SK-N-SH treated with all-trans-retinoic acid at 6 μM for 48 hours (cell line): ENCODE results near the gene GPR68.

Experiments
- ATAC-seq: fragments of 200-7000 bp; cut with Tn5 transposase; 3 replicates; pipeline ENCODE4 v1.9.1; 2020; ENCODE audit warnings: mild to moderate bottlenecking, moderate library complexity
- ARNTL ChIP-seq: fragments of 450-650 bp; formaldehyde crosslinking; IDR thresholded peaks from 2 replicates; pipeline ENCODE4 v1.5.0; 2020; ENCODE audit warnings: low read depth, mild to moderate bottlenecking, moderate library complexity, borderline replicate concordance
- BACH2 ChIP-seq: fragments of 250-450 bp; sonication (Bioruptor Pico); IDR thresholded peaks from 2 replicates; pipeline ENCODE4 v1.9.0; 2021; ENCODE audit warnings: mild to moderate bottlenecking, borderline replicate concordance
- CSDC2 ChIP-seq: fragments of 250-450 bp; sonication (Bioruptor Pico); IDR thresholded peaks from 2 replicates; pipeline ENCODE4 v1.5.0; 2020; ENCODE audit warnings: mild to moderate bottlenecking, moderate library complexity
- CSRNP3 ChIP-seq: fragments of 250-450 bp; sonication (Bioruptor Pico); IDR thresholded peaks from 2 replicates; pipeline ENCODE4 v1.5.1; 2021; ENCODE audit warnings: mild to moderate bottlenecking, moderate library complexity
- ESRRG ChIP-seq: fragments of 250-450 bp; sonication (Bioruptor Pico); IDR thresholded peaks from 2 replicates; pipeline ENCODE4 v1.6.1; 2021; ENCODE audit warnings: mild to moderate bottlenecking
- GLIS3 ChIP-seq: fragments of 250-450 bp; sonication (Bioruptor Pico); IDR thresholded peaks from 2 replicates; pipeline ENCODE4 v1.5.0; 2020; ENCODE audit warnings: mild to moderate bottlenecking, moderate library complexity
- ISL1 ChIP-seq: fragments of 250-450 bp; sonication (Bioruptor Pico); IDR thresholded peaks from 2 replicates; pipeline ENCODE4 v2.1.2; 2022; ENCODE audit warnings: mild to moderate bottlenecking, moderate library complexity
- OSR1 ChIP-seq: fragments of 250-450 bp; sonication (Bioruptor Pico); IDR thresholded peaks from 2 replicates; pipeline ENCODE4 v1.8.0; 2022; ENCODE audit warnings: moderate library complexity, mild to moderate bottlenecking, inconsistent platforms
- POU6F1 ChIP-seq: fragments of 250-450 bp; sonication (Bioruptor Pico); IDR thresholded peaks from 2 replicates; pipeline ENCODE4 v1.8.0; 2021; ENCODE audit warnings: low read depth, mild to moderate bottlenecking, moderate library complexity, borderline replicate concordance
- PPARA ChIP-seq: fragments of 250-450 bp; sonication (Bioruptor Pico); IDR thresholded peaks from 2 replicates; pipeline ENCODE4 v1.5.0; 2020; ENCODE audit warnings: mild to moderate bottlenecking, borderline replicate concordance
- RARB ChIP-seq: fragments of 250-450 bp; sonication (Bioruptor Pico); IDR thresholded peaks from 2 replicates; pipeline ENCODE4 v1.8.0; 2021; ENCODE audit warnings: mild to moderate bottlenecking, moderate library complexity
- SNAI2 ChIP-seq: fragments of 250-450 bp; sonication (Bioruptor Pico); IDR thresholded peaks from 2 replicates; pipeline ENCODE4 v1.5.0; 2020; ENCODE audit warnings: mild to moderate bottlenecking, moderate library complexity
- TCF4 ChIP-seq: fragments of 250-450 bp; sonication (Bioruptor Pico); IDR thresholded peaks from 2 replicates; pipeline ENCODE4 v1.8.0; 2021; ENCODE audit warnings: mild to moderate bottlenecking, moderate library complexity, borderline replicate concordance
- TOX ChIP-seq: fragments of 250-450 bp; sonication (Bioruptor Pico); IDR thresholded peaks from 2 replicates; pipeline ENCODE4 v1.8.0; 2021; ENCODE audit warnings: mild to moderate bottlenecking, moderate library complexity, borderline replicate concordance
- TSHZ2 ChIP-seq: fragments of 250-450 bp; sonication (Bioruptor Pico); IDR thresholded peaks from 2 replicates; pipeline ENCODE4 v1.5.0; 2020; ENCODE audit warnings: mild to moderate bottlenecking, moderate library complexity
- ZC3H10 ChIP-seq: fragments of 250-450 bp; sonication (Bioruptor Pico); IDR thresholded peaks from 2 replicates; pipeline ENCODE4 v1.5.1; 2021; ENCODE audit warnings: mild to moderate bottlenecking, moderate library complexity
- ZFP30 ChIP-seq: fragments of 450-650 bp; formaldehyde crosslinking; IDR thresholded peaks from 2 replicates; pipeline ENCODE4 v1.5.0; 2022; ENCODE audit warnings: mild to moderate bottlenecking, moderate library complexity
- ZNF70 ChIP-seq: fragments of 450-650 bp; formaldehyde crosslinking; IDR thresholded peaks from 2 replicates; pipeline ENCODE4 v1.5.0; 2020; ENCODE audit warnings: mild to moderate bottlenecking, moderate library complexity
- TF ChIP-seq, protein P1 (sequence below): fragments of 250-450 bp; sonication (Bioruptor Pico); IDR thresholded peaks from 2 replicates; pipeline ENCODE4 v1.8.0; 2020; ENCODE audit warnings: mild to moderate bottlenecking, moderate library complexity, borderline replicate concordance
- TF ChIP-seq, protein P2 (sequence below): fragments of 250-450 bp; sonication (Bioruptor Pico); IDR thresholded peaks from 2 replicates; pipeline ENCODE4 v1.5.1; 2020; ENCODE audit warnings: low read depth, mild to moderate bottlenecking, moderate library complexity

Gene GPR68

GRCh38 chr14:91235841-91236240 lies 8.7 kb downstream of the GPR68 start:
- ATAC-seq, result no peak
- TF ChIP-seq BACH2 (no peak), OSR1 (CRISPR knock-in tag) (no peak)
- TF ChIP-seq, protein P1, sequence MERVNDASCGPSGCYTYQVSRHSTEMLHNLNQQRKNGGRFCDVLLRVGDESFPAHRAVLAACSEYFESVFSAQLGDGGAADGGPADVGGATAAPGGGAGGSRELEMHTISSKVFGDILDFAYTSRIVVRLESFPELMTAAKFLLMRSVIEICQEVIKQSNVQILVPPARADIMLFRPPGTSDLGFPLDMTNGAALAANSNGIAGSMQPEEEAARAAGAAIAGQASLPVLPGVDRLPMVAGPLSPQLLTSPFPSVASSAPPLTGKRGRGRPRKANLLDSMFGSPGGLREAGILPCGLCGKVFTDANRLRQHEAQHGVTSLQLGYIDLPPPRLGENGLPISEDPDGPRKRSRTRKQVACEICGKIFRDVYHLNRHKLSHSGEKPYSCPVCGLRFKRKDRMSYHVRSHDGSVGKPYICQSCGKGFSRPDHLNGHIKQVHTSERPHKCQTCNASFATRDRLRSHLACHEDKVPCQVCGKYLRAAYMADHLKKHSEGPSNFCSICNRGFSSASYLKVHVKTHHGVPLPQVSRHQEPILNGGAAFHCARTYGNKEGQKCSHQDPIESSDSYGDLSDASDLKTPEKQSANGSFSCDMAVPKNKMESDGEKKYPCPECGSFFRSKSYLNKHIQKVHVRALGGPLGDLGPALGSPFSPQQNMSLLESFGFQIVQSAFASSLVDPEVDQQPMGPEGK (CRISPR knock-in tag), result no peak

GRCh38 chr14:91234791-91235114 lies 9.8 kb downstream of the GPR68 start:
- no peak for ATAC-seq
- TF ChIP-seq PPARA, result no peak
- no peak for TF ChIP-seq CSDC2 (CRISPR knock-in tag)
- no peak for TF ChIP-seq SNAI2 (CRISPR knock-in tag)
- no peak for TF ChIP-seq ISL1
- TF ChIP-seq ZNF70 (CRISPR knock-in tag), result no peak
- TF ChIP-seq TCF4 (CRISPR knock-in tag), result no peak
- no peak for TF ChIP-seq ZC3H10 (CRISPR knock-in tag)
- TF ChIP-seq, protein P2, sequence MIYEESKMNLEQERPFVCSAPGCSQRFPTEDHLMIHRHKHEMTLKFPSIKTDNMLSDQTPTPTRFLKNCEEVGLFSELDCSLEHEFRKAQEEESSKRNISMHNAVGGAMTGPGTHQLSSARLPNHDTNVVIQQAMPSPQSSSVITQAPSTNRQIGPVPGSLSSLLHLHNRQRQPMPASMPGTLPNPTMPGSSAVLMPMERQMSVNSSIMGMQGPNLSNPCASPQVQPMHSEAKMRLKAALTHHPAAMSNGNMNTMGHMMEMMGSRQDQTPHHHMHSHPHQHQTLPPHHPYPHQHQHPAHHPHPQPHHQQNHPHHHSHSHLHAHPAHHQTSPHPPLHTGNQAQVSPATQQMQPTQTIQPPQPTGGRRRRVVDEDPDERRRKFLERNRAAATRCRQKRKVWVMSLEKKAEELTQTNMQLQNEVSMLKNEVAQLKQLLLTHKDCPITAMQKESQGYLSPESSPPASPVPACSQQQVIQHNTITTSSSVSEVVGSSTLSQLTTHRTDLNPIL (CRISPR knock-in tag), result no peak
- no peak for TF ChIP-seq ESRRG
- TF ChIP-seq BACH2, result no peak
- TF ChIP-seq GLIS3 (CRISPR knock-in tag), result no peak
- no peak for TF ChIP-seq ARNTL (CRISPR knock-in tag)
- TF ChIP-seq TSHZ2 (CRISPR knock-in tag), result no peak
- TF ChIP-seq RARB, result no peak
- TF ChIP-seq CSRNP3, result no peak
- no peak for TF ChIP-seq OSR1 (CRISPR knock-in tag)
- TF ChIP-seq TOX, result no peak

DNA sequence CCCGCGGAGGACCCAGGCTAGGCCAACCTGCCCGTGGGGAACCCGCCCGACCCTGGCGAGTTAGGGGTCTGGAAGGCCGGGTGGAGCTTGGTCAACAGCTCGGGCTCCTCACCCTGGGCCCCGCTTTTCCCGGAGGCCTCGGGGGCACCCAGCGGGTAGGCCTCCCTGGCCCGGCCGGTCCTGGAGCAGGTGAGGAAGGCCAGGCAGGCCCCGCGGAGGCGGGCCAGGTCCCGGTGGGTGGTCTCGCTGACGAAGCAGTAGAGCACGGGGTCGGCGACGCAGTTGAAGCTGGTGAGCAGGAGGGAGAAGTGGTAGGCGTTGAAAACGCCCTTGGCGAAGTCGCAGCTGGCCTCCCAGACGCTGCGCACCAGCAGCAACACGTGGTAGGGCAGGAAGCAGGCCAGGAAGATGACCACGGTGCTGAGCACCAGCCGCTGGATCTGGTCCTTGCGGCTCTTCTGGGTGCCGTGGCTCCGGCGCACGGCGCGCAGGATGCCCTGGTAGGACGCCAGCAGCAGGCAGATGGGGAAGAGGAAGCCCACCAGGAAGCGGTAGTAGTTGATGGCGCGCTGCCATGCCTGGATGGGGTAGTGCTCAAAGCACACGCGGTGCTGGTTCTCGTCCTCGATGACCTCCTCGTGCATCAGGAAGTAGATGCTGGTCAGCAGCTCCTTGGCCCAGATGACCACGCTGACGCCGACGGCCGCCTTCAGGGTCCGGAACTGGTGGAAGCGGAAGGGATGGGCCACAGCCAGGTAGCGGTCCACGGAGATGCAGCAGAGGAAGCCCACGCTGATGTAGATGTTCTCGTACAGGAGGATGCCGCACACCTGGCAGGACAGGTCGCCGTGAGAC lies 10.3 kb downstream of the GPR68 start:
- TF ChIP-seq, protein P2 (CRISPR knock-in tag), result no peak
- TF ChIP-seq ARNTL (CRISPR knock-in tag) (no peak), RARB (no peak), ZC3H10 (CRISPR knock-in tag) (no peak), ISL1 (no peak), ZFP30 (CRISPR knock-in tag) (no peak), ESRRG (no peak), OSR1 (CRISPR knock-in tag) (no peak), POU6F1 (CRISPR knock-in tag) (no peak), PPARA (no peak), CSDC2 (CRISPR knock-in tag) (no peak), TCF4 (CRISPR knock-in tag) (no peak), BACH2 (no peak), SNAI2 (CRISPR knock-in tag) (no peak)
- TF ChIP-seq, protein P1 (CRISPR knock-in tag), result no peak
- TF ChIP-seq, all 23 proteins: peak for 0

More for the DNA sequence above, 10.3 kb downstream of the GPR68 start:
- no peak for ATAC-seq
